ENCODE measurements around the gene BRAF. TPM values are rescaled to one million over a fixed set of nuclear protein-coding genes. Genes with fewer than 3 reads are reported as not detected.
"Not testable (repeated sequence)": the region's sequence is repeated elsewhere in the genome, so short reads cannot be mapped to it uniquely, and the experiment has no call there.

BRAF gene
- total RNA-seq, 2 donors from 2014 or later = 35.7 to 42.2 TPM

GRCh38 chr7:140761375-140761774 is 163.4 kb downstream of the BRAF start:
- DNase-seq (ENCODE audit: low spot score); H3K4me1 Mint-ChIP-seq (ENCODE audit: low read depth in 2 of 2); H3K4me3 Mint-ChIP-seq; H3K9me3 Mint-ChIP-seq; ATAC-seq; H3K27me3 Mint-ChIP-seq; H3K27ac Mint-ChIP-seq: not testable (repeated sequence)
- H3K36me3 Mint-ChIP-seq = peaks cover 14% of the 10 kb centered on the region

- H3K27ac Mint-ChIP-seq = no peak overlapping the region
These were observed 170.2 kb downstream of the BRAF start for GRCh38 chr7:140754506-140754905.

GRCh38 chr7:140752533-140752932 is 172.2 kb downstream of the BRAF start:
- ATAC-seq (no peak), DNase-seq (ENCODE audit: low spot score) (no peak)
- Mint-ChIP-seq H3K36me3 (no peaks in the 10 kb centered on the region), H3K9me3 (no peaks in the 10 kb centered on the region), H3K4me3 (no peak overlapping the region), H3K27me3 (no peaks in the 10 kb centered on the region), H3K4me1 (ENCODE audit: low read depth in 2 of 2) (no peaks in the 10 kb centered on the region), H3K27ac (no peak overlapping the region)

More at GRCh38 chr7:140754506-140754905, 170.2 kb downstream of the BRAF start:
- no peaks in the 10 kb centered on the region for H3K27me3 Mint-ChIP-seq
- H3K4me3 Mint-ChIP-seq = no peak overlapping the region
- H3K4me1 Mint-ChIP-seq (ENCODE audit: low read depth in 2 of 2) = no peaks in the 10 kb centered on the region
- no peaks in the 10 kb centered on the region for H3K9me3 Mint-ChIP-seq
- ATAC-seq (no peak), DNase-seq (ENCODE audit: low spot score) (no peak)
- H3K36me3 Mint-ChIP-seq = no peaks in the 10 kb centered on the region

- Mint-ChIP-seq H3K9me3 (no peaks in the 10 kb centered on the region), H3K4me3 (no peak overlapping the region), H3K36me3 (peaks cover 8% of the 10 kb centered on the region), H3K4me1 (ENCODE audit: low read depth in 2 of 2) (no peaks in the 10 kb centered on the region), H3K27ac (no peak overlapping the region), H3K27me3 (no peaks in the 10 kb centered on the region)
- DNase-seq (ENCODE audit: low spot score) = no peak
- no peak for ATAC-seq
These were observed 178.0 kb downstream of the BRAF start for GRCh38 chr7:140746751-140747150.

GRCh38 chr7:140745266-140746058 is 179.3 kb downstream of the BRAF start:
- Mint-ChIP-seq H3K27me3 (no peaks in the 10 kb centered on the region), H3K4me3 (no peak overlapping the region), H3K27ac (no peak overlapping the region), H3K9me3 (no peaks in the 10 kb centered on the region), H3K36me3 (peaks cover 8% of the 10 kb centered on the region), H3K4me1 (ENCODE audit: low read depth in 2 of 2) (peaks cover 0 to 8% of the 10 kb centered on the region in 2 donors)
- ATAC-seq (no peak), DNase-seq (ENCODE audit: low spot score) (no peak)

- ATAC-seq = no peak
- H3K27me3 Mint-ChIP-seq = no peaks in the 10 kb centered on the region
- H3K4me3 Mint-ChIP-seq = no peak overlapping the region
- no peak for DNase-seq (ENCODE audit: low spot score)
- H3K9me3 Mint-ChIP-seq = no peaks in the 10 kb centered on the region
- peaks cover 12% of the 10 kb centered on the region for H3K36me3 Mint-ChIP-seq
- peaks cover 4 to 11% of the 10 kb centered on the region in 2 donors for H3K4me1 Mint-ChIP-seq (ENCODE audit: low read depth in 2 of 2)
- H3K27ac Mint-ChIP-seq = no peak overlapping the region
These were observed 180.7 kb downstream of the BRAF start for GRCh38 chr7:140744005-140744404.

GRCh38 chr7:140743255-140743654 is 181.5 kb downstream of the BRAF start:
- not testable (repeated sequence) for ATAC-seq; H3K27me3 Mint-ChIP-seq; H3K4me3 Mint-ChIP-seq; DNase-seq (ENCODE audit: low spot score); H3K27ac Mint-ChIP-seq; H3K9me3 Mint-ChIP-seq
- Mint-ChIP-seq H3K4me1 (ENCODE audit: low read depth in 2 of 2) (peaks cover 4 to 11% of the 10 kb centered on the region in 2 donors), H3K36me3 (peaks cover 12% of the 10 kb centered on the region)

GRCh38 chr7:140738280-140738679 is 186.4 kb downstream of the BRAF start:
- Mint-ChIP-seq H3K9me3 (no peaks in the 10 kb centered on the region), H3K4me3 (no peak overlapping the region), H3K27me3 (no peaks in the 10 kb centered on the region), H3K36me3 (peaks cover 8% of the 10 kb centered on the region), H3K4me1 (ENCODE audit: low read depth in 2 of 2) (peaks cover 4 to 11% of the 10 kb centered on the region in 2 donors), H3K27ac (no peak overlapping the region)
- DNase-seq (ENCODE audit: low spot score) (no peak), ATAC-seq (no peak)

- H3K4me3 Mint-ChIP-seq = no peak overlapping the region
- no peaks in the 10 kb centered on the region for H3K27me3 Mint-ChIP-seq
- no peak for DNase-seq (ENCODE audit: low spot score)
- H3K27ac Mint-ChIP-seq = no peak overlapping the region
- H3K36me3 Mint-ChIP-seq = peaks cover 9% of the 10 kb centered on the region
- H3K4me1 Mint-ChIP-seq (ENCODE audit: low read depth in 2 of 2) = peaks cover 0 to 3% of the 10 kb centered on the region in 2 donors
- ATAC-seq = no peak
- no peaks in the 10 kb centered on the region for H3K9me3 Mint-ChIP-seq
These were observed 190.0 kb downstream of the BRAF start for GRCh38 chr7:140734729-140735128.

GRCh38 chr7:140734096-140734495 is 190.6 kb downstream of the BRAF start:
- H3K9me3 Mint-ChIP-seq = no peaks in the 10 kb centered on the region
- no peaks in the 10 kb centered on the region for H3K4me1 Mint-ChIP-seq (ENCODE audit: low read depth in 2 of 2)
- no peak overlapping the region for H3K27ac Mint-ChIP-seq
- no peaks in the 10 kb centered on the region for H3K27me3 Mint-ChIP-seq
- peaks cover 6% of the 10 kb centered on the region for H3K36me3 Mint-ChIP-seq
- no peak for DNase-seq (ENCODE audit: low spot score)
- H3K4me3 Mint-ChIP-seq = no peak overlapping the region
- ATAC-seq = no peak

- DNase-seq (ENCODE audit: low spot score) (no peak), ATAC-seq (no peak)
- Mint-ChIP-seq H3K27ac (no peak overlapping the region), H3K27me3 (no peaks in the 10 kb centered on the region), H3K4me1 (ENCODE audit: low read depth in 2 of 2) (no peaks in the 10 kb centered on the region), H3K36me3 (peaks cover 6% of the 10 kb centered on the region), H3K4me3 (no peak overlapping the region), H3K9me3 (no peaks in the 10 kb centered on the region)
These were observed 192.3 kb downstream of the BRAF start for GRCh38 chr7:140732416-140732815.

- no peaks in the 10 kb centered on the region for H3K9me3 Mint-ChIP-seq
These were observed 198.4 kb downstream of the BRAF start for GRCh38 chr7:140726281-140726680.

GRCh38 chr7:140724706-140725105 is 200.0 kb downstream of the BRAF start:
- Mint-ChIP-seq H3K36me3 (no peaks in the 10 kb centered on the region), H3K27ac (no peak overlapping the region), H3K4me3 (no peak overlapping the region), H3K4me1 (ENCODE audit: low read depth in 2 of 2) (peaks cover 8 to 10% of the 10 kb centered on the region in 2 donors), H3K27me3 (no peaks in the 10 kb centered on the region), H3K9me3 (no peaks in the 10 kb centered on the region)
- DNase-seq (ENCODE audit: low spot score) = no peak
- ATAC-seq = no peak

More at GRCh38 chr7:140726281-140726680, 198.4 kb downstream of the BRAF start:
- no peak for DNase-seq (ENCODE audit: low spot score)
- no peak for ATAC-seq
- Mint-ChIP-seq H3K4me1 (ENCODE audit: low read depth in 2 of 2) (peaks cover 8 to 10% of the 10 kb centered on the region in 2 donors), H3K27me3 (no peaks in the 10 kb centered on the region), H3K27ac (no peak overlapping the region), H3K4me3 (no peak overlapping the region), H3K36me3 (no peaks in the 10 kb centered on the region)

- DNase-seq (ENCODE audit: low spot score) (no peak), ATAC-seq (no peak)
- no peak overlapping the region for H3K4me3 Mint-ChIP-seq
- H3K36me3 Mint-ChIP-seq = no peaks in the 10 kb centered on the region
- H3K27me3 Mint-ChIP-seq = no peaks in the 10 kb centered on the region
- no peak overlapping the region for H3K27ac Mint-ChIP-seq
- H3K9me3 Mint-ChIP-seq = no peaks in the 10 kb centered on the region
- H3K4me1 Mint-ChIP-seq (ENCODE audit: low read depth in 2 of 2) = peaks cover 10 to 16% of the 10 kb centered on the region in 2 donors
These were observed 201.2 kb downstream of the BRAF start for GRCh38 chr7:140723574-140723973.
